T-helper 9 cell (primary cell): ENCODE measurements around the gene CCDC74A.
"Not testable (repeated sequence)": the region's sequence is repeated elsewhere in the genome, so short reads cannot be mapped to it uniquely, and the experiment has no call there.

Experiments used
- DNase-seq: peaks from one replicate; pipeline ENCODE4 v3.0.0-alpha.2; 2020

The CCDC74A gene

DNA sequence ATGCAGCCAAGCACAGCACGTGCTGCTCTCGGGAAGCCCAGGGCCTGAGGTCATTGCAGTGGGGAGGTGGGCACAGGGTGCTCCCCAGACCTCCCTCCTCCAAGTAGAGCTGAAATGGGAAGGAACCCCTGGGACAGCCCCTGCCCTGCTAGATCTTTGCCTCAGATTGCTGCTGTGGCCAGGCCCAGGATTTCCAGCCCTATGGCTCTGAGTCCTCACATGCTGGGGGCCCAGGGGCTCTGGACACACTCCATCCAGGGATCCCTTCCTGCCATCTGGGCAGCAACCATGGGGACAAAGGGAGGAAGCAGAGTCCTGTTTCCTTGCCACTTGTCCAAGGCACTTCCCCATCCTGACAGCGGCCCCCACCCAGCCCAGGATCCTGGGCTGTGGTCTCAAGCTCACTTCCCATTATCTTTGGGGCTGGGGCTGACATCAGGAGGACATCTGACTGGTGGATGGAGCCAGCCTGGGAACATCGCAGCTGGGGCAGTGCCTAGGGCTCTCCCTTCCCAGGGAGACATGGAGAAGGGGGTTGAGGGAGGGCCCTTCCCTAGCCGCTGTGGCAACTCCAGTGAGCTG lies 2.3 kb downstream of the CCDC74A start:
- not testable (repeated sequence) for DNase-seq

GRCh38 chr2:131530626-131531344 lies 3.1 kb downstream of the CCDC74A start:
- not testable (repeated sequence) for DNase-seq

- DNase-seq: not testable (repeated sequence)
Measured at GRCh38 chr2:131531547-131532185, 4.0 kb downstream of the CCDC74A start.

GRCh38 chr2:131532723-131533608 lies 5.3 kb downstream of the CCDC74A start:
- not testable (repeated sequence) for DNase-seq

DNA sequence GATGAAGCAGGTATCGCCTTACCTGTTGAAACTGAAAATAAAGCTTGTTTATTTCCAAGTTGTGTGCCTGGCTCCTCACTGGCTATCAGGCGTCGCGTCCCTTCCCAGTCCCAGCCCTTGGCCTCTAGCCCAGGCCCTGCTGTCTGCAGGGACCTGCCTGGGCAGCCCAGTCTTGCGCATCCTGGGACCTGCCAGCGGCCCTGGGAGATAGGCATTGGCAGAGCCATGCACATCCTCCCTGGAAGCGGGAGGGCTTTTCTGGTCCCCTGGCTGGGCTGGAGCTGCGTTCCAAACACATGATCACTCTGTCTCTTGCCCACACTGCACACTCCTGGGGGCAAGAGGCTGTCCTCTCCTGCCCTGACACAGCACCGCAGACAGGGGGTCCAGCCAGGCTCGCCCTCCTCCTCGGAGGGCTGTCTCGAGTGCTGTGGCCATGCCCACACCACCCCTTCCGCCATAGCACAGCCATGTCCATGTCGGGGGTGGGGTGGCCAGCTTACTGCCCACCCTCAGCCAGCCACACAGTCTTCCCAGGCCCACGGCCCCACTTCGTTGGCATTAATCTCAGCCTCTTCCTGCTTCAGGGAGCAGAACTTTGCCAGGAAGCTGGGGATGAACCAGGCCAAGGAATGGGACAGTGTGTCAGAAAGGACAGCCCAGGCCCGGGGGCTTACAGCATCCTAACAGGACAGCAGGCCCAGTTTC lies 6.1 kb downstream of the CCDC74A start:
- not testable (repeated sequence) for DNase-seq

DNA sequence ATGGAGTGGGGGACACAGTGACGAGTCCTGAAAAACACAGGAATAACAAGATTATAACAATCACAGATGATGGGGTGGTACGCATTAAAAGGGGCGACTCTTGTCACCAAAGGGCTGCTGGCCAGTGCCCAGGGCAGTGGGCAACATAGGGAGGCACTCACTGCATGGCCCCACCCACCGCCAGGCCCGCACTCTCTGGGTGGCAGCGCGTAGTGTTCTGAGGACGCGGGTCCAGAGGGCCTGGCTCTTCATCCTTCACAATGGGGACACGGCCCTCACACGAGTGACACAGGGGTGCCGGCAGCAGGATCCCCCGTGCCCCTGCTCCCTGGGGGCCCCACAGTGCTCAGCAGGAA lies 6.6 kb downstream of the CCDC74A start:
- not testable (repeated sequence) for DNase-seq

- not testable (repeated sequence) for DNase-seq
Measured at GRCh38 chr2:131534965-131535364, 7.3 kb downstream of the CCDC74A start.

DNA sequence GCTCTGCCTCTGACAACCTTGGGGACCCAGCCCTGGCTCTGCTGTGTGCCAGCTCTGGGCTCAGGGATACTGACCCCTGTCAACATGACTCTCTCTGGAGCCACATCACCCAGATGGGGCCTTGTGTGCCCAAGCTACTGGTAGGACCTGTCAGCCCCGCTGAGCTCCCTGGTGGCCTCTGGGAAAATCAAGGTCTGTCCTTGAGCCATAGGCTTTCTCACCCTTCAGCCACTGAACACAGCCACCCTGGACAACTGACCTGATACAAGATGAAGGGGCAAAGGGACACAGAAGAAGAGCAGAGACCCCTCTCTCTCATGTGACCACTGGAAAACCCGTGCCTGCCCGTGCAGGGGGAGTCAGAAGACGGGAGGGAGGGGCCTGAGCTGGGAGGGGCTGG lies 7.8 kb downstream of the CCDC74A start:
- DNase-seq: no peak

DNA sequence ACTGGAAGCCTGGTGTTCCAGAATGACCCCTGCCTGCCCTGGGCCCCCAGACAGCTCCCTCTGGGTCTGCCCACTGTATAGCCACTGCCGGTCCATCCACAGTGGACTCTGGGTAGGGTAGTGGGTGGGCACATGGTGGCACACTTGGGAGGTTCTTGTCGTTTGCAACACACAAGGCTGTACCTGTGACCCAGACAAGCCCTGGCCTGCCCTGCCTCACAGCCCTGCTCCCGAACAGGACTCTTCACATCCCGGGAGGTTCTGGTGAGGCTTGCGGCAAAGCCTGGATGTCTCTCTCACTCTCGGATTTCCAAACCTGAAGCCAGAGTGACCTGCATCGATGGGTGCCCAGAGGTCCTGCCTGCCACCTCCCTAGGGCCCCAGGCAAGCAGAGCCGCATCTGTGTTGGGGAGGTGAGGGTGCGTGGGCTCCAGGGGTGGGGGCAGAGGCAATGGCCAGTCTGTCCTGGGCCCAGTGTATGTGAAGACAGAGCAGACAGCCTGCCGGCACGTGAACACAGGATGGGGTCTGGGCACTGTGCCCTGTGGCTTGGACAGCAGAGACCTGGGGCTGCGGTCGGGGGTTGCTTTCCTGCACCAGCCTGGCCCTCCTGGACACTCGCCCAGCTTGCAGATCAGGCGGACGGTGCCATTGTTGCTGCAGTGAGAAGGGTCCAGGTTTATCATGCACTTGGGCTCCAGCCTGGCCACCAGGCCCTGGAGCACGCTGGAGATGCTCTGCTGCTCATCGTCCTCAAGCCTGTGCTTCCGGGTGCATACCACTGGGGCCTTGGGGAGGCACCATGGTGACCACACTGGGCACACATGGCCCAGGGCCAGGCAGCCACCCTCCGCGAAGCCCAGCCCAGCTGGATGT lies 8.5 kb downstream of the CCDC74A start:
- not testable (repeated sequence) for DNase-seq

DNA sequence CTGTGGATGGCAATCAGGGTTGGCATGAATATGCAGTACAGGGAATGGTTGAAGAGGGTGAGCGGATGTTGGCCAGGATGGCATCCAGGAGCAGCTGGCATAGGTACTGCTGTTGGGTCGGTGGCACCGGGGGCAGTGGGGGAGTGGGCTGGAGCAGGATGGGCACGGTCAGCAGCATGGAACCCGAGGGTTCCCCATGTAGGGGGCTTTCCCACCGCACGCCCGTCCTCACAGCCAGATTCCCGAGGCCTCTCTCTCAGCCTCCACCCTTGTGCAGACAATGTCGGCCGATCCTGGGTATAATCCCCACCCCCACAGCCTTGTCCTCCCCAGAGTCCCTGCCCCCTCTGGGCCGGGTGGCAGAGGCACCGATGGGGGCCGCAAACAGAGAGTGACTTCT lies 9.2 kb downstream of the CCDC74A start:
- not testable (repeated sequence) for DNase-seq

- not testable (repeated sequence) for DNase-seq
Measured at GRCh38 chr2:131538856-131539255, 11.2 kb downstream of the CCDC74A start.

GRCh38 chr2:131542438-131543384 lies 15.0 kb downstream of the CCDC74A start:
- no peak for DNase-seq

DNA sequence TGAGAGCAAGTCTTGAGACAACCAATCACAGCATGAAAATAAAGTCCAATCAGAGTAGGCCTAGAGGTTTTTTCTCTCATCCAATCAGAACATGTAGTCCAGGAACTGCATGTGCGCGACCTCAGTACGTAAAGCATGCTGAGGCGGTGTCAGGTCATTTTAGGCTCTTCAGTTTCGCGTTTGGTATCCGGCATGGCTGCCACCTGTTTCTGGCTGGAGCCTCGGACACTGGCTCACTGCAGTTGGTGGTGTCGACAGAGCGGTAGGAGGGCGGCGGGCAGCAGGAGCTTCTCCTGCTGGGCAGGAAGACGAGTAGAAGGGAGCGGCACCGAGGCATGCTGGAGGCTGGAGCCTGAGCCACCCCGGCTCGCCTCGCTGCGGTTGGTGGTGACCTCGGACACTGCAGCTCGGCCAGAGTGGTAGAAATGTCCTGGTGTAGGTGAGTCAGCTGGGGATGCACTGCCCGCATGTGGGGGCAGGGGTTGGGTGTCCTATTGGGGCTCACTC lies 15.8 kb downstream of the CCDC74A start:
- DNase-seq: no peak

- not testable (repeated sequence) for DNase-seq
Measured at GRCh38 chr2:131544006-131544812, 16.5 kb downstream of the CCDC74A start.

- not testable (repeated sequence) for DNase-seq
Measured at GRCh38 chr2:131544813-131545165, 17.1 kb downstream of the CCDC74A start.

DNA sequence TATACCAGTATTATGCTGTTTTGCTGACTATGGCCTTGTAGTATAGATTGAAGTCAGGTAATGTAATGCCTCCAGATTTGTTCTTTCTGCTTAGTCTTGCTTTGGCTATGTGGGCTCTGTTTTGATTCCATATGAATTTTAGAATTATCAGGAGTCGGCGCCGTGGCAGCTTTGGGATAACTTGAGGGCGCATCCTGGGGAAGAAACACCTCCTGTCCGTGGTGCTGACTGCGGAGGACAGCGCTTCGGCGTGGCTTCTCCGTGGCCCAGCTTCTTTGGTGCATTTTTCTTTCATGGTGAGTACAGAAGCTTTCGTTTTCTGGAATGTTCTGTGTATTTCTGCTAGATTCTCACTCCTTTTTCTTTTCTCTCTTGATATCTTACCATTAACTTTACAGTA lies 25.2 kb downstream of the CCDC74A start:
- no peak for DNase-seq

- DNase-seq: no peak
Measured at GRCh38 chr2:131556998-131557397, 29.3 kb downstream of the CCDC74A start.

- DNase-seq: no peak
Measured at GRCh38 chr2:131557558-131558321, 30.1 kb downstream of the CCDC74A start.
